GM18519 (cell line): Measurements from ENCODE around the gene LMBR1.
"Not testable (repeated sequence)": the region's sequence is repeated elsewhere in the genome, so short reads cannot be mapped to it uniquely, and the experiment has no call there.

Experiments used
- ATAC-seq: cut with Tn5 transposase; IDR thresholded peaks from one replicate; pipeline ENCODE4 v1.9.1; 2021; ENCODE audit warnings: mild to moderate bottlenecking, moderate library complexity; ENCODE audit not compliant: unreplicated experiment, low FRiP score

The LMBR1 gene

DNA sequence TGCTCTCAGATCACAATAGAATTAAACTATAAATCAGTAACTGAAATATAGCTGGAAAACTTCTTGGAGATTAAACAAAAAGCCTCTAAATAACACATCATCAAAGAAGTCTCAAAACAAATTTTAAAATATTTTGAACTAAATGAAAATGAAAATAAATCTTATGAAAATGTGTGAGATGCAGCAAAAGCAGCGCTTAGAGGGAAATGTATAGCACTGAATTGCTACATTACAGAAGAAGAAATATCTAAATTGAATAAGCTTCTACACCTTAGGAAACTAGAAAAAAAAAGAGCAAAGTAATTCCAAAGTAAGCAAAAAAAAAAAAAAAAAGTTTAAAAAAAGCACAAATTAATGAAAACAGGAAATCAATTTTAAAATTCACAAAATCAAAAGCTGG lies 35.2 kb downstream of the LMBR1 start:
- ATAC-seq, result no peak

DNA sequence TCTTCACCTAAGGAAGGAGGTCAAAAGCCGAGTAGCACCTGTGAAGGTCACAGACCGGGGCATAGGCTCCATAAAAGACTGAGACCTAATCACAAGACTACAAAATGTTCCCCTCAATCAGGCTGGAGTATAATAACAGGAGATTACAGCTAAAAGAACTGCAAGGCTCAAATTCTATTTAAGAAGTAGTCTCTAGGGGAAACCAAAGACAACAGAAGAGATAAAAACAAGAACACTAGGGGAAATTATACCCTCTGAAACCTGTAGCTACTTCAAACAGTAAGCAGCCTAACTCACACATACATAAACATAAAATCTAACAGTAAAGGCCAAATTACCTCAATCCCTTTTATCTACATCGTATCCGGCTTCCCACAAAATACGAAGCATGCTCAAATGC lies 38.3 kb downstream of the LMBR1 start:
- ATAC-seq, result no peak

DNA sequence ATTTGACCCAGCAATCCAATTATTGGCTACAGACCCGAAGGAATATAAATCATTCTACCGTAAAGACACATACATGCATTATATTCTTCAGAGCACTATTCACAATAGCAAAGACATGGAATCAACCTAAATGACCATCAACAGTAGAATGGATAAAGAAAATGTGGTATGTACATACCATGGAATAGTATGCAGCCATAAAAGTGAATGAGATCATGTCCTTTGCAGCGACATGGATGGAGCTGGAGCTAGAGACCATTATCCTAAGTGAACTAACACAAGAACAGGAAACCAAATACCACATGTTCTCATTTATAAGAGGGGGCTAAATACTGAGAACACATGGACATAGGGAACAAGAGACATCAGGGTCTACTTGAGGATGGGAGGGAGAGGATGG lies 44.0 kb downstream of the LMBR1 start:
- ATAC-seq, result no peak

DNA sequence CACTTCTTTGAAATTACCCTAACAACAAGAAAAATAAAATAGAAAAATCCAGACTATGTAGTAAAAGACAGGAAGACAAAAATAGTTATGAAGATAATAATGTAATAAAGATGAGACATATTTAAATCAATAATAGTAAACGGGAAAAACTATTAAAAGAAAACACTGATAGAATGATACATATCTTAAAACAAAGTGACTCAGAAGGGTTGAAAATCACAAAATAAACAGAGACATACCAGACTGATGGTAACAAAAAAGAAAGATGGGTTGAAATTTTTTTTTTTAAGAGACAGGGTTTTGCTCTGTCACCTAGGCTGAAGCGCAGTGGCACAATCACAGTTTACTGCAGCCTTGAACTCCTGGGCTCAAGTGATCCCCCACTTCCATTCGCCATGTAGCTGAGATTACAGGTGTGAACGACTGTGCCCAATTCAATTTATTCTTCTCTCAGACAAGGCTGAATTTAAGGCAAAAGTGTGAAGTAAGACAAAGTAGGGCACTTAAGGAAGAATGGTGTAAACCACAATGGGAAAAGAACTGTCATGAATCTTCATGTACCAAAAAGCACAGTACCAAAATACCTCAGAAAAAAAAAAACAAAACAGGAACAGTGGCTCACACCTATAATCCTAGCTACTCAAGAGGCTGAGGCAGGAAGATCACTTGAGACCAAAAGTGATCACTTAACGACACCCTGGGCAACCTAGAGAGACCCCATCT lies 47.4 kb downstream of the LMBR1 start:
- ATAC-seq, result no peak

DNA sequence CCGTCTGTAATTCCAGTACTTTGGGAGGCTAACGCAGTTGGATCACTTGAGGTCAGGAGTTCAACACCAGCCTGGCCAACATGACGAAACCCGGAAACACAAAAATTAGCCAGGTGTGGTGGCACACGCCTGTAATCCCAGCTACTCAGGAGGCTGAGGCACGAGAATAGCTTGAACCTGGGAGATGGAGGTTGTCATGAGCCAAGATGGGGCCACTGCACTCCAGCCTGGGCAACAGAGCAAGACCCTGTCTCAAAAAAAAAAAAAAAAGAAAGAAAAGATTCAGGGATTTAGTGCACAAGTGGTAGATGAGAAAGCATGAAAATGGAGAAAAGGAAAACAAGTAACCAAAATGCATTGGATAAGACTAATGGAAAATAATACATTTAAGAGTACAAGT lies 49.4 kb downstream of the LMBR1 start:
- ATAC-seq, result not testable (repeated sequence)

DNA sequence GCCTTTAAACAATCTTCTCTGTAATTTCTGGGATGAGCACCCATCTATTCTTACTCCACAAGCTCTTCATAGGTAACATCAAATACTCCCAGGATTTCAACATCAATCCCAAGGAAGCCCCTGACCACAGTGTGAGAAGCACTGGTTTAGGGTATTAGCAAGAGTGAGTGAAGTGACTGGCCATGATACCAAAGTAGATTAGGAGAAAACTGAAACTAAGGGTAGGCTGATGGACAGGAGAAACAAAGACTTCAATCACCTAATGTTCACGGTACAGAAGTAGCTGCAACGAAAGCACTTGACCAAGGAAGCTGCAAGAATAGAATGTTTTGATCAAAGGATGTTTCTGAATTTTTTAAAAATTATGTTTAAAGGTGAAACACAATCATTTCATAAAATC lies 49.8 kb downstream of the LMBR1 start:
- ATAC-seq, result no peak

DNA sequence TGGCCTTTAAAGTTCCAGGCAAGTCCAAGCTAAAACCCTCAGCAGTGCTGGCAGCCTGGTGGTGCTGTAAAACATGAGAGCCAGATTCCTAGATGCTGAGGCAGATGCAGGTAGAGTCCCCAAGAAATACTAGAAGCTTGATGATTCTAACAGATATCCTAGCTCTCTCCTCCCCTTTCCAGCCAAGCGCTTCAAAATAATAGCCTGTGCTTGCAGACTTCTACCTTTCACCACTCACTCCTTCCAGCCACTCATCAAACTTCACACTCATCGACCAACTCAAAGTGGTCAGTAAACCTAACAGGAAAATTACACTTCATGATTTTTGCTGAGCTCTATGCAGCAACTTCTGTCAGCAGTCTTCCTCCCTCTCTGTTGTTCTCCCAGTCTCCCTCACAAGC lies 50.2 kb downstream of the LMBR1 start:
- ATAC-seq, result no peak

DNA sequence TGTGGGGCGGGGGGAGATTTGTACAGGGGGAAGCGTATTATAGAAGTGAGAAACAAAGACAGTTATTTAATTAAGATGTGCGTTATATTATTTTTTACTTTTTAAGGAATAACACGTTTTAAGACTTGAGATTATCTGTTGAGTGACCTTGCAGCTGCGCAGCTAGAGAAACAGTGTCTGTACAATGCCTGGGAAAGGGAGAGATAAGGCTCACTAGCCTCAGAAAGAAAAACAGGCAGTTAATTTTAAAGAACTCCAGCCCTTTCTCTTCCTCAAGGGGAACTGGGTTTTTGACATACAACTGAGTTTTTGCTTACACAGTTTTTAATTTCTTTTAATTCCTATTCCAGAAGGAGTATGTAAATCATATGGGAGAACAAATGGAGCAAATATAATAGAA lies 50.7 kb downstream of the LMBR1 start:
- no peak for ATAC-seq

DNA sequence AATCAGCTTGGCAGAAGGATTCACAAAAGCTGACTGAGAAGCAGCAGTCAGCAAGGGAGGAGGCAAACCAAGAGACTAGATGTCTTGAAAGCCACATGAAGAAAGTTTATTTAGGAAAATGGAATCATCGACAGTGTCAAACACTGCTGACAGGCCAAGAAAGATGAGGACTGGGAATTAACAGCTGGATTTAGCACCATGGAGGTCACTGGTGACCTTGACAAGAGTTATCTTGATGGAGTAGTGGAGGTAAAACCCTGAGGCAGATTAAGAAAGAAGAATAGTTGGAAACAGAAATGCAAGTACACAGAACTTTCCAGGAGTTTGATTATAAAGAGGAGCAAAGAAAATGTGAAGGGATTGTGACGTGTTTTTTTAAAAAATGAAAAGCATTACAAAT lies 51.5 kb downstream of the LMBR1 start:
- ATAC-seq, result no peak

DNA sequence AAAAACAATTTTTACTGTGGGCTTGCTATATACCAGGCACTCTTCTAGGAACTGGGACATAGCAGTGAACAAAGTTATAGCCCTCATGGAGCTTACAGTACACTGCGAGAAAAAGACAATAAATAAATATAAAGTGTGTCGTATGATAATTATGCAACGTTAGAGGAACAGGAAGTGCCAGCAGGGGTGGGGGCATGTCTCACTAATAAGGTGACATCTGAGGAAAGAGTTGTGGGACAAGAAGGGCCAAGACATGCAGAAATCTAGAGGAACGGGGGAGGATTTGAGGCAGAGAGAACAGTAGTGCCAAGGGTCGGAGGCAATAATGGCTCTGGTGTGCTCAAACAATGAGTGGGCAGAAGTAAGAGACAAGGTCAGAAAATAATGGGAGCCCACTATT lies 52.8 kb downstream of the LMBR1 start:
- no peak for ATAC-seq

DNA sequence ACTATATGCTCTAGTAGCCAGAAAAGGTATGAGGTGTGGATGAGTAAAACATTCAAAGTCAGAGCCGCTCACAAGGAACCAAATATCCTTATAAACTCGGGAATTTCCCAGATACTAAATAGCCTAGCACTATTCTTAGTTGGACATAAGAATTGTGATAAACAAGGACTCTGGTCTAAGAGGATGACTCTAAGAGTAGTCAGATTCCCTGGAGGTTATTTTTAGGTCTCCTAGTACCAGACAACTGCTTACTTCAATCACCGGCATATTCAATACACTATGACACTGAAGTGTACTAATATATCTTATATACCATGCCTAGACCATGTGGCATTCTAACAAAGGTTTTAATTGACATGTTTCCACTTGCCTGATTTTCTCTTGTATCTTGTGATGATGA lies 56.5 kb downstream of the LMBR1 start:
- ATAC-seq, result no peak

DNA sequence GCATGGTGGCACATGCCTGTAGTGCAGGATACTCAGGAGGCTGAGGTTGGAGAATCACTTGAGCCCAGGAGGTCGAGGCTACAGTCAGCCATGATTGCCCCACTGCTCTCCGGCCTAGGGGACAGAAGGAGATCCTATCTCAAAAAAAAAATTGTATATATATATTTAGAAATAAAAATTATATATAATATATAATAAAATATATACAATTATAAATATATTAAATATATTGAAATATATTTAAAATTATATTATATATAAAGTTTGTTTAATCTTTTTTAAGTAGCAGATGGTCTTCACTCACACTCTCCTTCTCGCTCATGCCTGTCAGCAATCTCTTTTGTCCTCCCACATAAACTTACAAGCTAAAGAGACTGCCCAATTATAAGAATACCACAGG lies 58.5 kb downstream of the LMBR1 start:
- no peak for ATAC-seq

DNA sequence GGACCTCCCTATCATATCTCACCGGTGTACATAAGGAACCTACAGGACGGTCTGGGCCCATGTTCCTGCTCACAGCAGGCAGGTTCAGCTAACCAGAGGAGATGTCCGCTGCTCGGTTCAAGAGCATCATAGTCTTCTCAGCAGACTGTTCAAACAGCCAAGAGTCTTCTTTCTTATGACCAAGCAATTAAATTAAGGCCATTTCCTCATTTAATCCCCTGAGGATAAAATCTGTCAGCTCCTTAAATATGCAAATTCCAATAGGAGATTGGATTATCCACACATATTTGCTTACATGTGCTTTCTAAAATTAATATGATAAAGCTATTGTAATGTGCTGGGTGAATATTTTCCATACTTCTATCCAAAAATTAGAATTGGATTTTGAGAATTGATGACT lies 59.7 kb downstream of the LMBR1 start:
- no peak for ATAC-seq

DNA sequence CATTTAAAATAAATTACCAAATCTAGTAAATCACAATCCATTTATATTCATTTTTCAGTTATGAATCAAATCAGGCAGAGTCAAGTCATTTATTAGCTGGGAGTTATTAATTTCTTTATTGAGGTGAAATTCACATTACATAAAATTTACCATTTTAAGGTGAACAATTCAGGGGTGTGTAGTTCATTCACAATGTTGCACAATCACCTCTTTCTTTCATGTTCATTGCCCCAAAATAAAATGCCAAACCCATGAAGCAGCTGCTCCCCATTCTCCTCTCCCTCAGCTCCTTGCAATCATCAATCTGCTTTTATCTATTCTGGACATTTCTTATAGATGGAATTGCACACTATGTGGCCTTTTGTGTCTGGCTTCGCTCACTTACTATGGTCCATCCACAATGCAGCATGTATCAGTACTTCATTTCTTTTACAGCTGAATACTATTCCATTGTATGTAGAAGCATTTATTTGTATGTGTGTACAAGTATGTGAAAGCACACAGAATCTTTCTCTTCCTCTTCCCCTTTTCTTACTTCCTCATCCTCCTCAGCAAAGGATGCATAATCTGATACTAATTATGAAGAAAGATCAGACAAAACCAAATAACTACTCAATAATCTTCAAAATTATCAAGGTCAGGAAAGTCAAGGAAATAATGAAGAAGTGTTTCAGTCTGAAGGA lies 60.6 kb downstream of the LMBR1 start:
- ATAC-seq, result no peak

DNA sequence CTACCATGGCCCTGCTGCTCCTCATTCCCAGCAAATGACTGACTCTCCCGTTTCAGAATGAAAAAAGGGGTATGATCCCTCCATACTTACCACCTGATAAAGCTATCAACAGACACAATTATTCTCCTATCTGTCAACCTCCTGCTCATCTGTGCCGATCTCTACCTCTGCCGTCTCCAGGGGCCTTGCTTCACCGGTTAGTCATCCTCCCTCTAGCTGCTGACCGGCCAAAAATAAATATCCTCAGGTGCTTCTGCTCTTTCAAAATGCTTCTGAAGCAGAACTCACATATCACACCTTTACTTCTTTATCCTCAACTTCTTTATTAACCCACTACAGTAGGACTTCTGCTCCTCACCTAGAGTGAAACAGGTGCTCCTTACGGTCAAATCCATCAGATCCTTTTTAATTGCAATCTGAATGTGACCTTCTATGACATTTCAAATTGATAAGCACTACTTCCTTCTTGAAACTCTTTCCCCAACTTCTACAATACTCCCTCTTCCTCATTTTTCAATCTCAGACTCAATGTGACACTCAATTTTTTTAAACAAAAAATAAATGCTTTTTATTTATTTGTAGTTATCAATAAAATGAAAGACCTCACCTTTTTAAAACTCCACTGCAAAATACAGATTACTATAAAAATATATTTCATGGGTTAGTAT lies 63.2 kb downstream of the LMBR1 start:
- ATAC-seq, result no peak

DNA sequence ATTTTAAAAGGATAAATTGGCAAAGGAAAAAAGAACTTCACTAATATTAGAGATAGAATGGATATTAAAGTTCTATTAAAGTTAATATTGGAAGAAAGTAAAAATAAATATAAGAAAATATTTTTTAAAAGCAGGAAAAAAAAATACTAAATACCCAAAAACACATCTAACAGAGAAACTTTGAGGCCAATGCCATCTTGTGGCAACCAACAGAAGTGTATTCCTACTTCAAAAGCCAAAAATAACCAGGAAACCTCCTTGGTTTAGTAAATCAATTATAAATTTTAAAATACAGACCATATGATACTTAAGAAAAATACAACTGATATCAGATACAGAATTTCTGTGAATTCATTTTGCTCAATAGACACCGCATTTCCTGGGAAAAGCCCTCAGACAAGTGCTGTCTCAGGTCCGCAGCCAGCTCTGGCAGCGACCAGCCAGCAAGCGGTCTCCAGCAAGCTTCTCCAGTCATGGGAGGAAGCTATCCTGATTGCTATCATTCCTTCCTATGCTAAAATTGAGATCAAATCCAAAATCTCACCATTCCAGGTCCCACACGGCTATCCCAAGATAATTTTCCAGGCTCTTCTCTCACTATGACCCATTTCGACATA lies 65.3 kb downstream of the LMBR1 start:
- ATAC-seq, result no peak

DNA sequence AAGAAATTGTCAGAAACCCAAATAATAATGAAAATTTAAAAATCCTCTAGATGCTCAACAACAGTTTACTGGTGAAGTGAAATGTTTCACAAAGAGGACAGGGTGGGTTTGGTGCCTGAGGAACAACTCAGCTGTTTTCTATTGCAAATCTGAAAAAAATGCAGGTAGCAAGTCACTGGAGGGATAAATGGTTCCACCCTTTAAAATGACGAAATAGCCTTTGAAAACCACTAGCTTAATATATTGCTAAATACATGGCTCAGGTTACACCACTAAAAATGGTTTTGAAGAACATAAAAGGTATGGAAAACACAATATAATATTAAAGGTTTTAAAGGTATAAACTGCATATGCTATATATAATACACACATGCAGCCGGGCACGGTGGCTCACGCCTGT lies 69.5 kb downstream of the LMBR1 start:
- no peak for ATAC-seq

DNA sequence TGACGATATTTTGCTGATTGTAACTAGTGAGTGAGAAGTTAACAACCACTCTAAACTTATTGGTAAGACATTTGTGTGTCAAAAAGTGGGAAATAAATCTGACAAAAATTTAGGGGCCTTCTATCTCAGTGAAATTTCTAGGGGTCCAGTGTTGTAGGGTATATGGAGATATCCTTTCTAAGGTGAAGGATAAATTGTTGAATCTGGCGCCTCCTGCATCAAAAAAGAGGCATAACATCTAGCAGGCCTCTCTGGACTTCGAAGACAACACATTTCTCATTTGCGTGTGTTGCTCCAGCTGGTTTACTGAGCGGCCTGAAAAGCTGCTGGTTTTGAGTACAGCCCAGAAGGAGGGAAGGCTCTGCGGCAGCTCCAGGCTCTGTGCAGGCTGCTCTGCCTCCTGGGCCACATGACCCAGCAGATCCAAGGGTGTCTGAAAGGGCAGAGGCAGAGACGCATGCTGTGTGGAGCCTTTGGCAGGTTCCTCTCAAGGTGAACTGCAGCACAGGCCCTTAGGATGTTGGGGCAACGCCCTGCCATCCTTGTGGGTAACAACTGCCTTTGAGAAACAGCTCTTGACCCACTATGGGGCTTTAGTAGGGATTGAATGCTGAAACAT lies 72.4 kb downstream of the LMBR1 start:
- no peak for ATAC-seq

DNA sequence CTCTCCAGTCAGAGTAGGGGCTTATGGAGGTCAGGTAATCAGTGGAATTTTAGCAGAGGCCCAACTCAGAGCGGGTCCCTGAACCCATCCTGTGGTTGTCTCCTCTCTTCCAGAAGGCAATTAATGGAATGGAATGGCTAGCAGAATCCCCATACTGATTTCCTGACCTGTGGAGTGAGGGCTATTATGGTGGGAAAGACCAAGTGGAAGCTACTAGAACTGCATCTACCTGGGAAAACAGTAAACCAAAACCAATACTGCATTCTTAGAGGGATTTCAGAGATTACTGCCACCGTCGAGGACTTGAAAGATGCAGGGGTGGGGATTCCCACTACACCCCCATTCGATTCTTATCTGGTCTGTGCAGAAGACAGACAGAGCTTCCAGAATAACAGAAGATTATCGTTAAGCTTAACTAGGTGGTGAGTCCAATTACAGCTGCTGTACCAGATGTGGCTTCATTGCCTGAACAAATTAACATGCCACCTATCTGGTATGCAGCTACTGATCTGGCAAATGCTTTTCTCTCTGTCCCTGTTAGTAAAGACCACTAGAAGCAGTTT lies 73.2 kb downstream of the LMBR1 start:
- ATAC-seq, result no peak

DNA sequence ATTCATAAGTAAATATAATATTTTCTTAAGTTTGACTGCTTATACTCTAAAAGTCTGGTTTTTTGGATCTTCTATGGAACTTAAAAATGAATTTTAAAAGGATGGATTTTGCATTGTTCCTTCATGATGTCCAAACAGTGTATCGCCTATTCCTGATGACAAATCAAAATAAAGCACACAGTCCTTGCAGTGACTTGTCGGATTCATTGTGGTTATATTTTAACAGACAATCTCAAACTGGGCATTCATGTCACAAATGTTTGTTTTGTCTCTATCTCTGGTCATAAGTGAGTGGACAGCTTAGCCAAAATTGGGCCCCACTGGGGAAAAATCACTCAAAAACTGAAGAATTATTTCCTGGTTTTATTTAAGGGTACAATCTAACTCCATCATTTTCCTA lies 74.8 kb downstream of the LMBR1 start:
- no peak for ATAC-seq
